Embryonic facial prominence (tissue), 1 donor: ENCODE data around the gene RIPPLY3.
A peak's percentile ranks its signal among the peaks of the same experiment; 100 is the strongest.
"Not testable (repeated sequence)": the region's sequence is repeated elsewhere in the genome, so short reads cannot be mapped to it uniquely, and the experiment has no call there.

Source experiments
- DNase-seq: peaks from one replicate; pipeline ENCODE4 v3.0.0-alpha.2; 2016; ENCODE audit errors: extremely low spot score

Gene RIPPLY3

GRCh38 chr21:36981049-36981391, 25.5 kb upstream of the RIPPLY3 start:
- DNase-seq, result no peak

DNA sequence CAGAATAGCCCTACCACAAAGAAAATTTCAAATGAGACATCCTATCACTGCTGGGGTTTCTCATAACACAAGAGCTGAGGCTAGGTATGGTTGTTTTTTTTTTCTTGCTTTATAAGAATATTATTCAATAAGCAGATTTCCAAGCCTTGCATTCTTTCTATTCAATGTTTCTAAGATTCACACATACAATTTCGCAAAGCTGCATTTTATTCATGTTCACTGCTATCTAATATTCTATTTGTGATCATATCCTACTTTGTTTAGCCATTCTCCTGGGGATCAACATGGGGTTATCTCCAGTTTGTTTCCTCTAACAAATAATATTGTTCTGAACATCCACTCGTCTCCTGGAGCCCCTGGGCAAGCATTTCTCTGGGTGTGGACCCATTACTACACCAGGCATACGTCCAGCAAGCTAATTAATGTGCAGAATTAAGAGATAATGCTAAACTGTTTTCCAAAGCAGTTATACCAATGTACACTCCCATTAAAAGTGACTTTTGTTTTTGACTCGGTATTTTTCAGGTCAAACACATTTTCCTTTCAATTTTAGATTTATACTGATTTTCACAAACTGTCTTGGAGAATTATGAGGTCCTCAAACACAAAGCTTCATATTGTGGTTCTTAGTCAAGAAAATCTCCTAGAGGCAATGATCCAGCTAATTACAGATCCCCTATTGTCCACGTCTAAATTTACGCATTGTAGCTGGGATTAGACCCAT, 24.4 kb upstream of the RIPPLY3 start:
- DNase-seq, result no peak

GRCh38 chr21:36985751-36986594, 20.5 kb upstream of the RIPPLY3 start:
- DNase-seq, result no peak

- no peak for DNase-seq
Measured at GRCh38 chr21:36987845-36988244, 18.7 kb upstream of the RIPPLY3 start.

DNA sequence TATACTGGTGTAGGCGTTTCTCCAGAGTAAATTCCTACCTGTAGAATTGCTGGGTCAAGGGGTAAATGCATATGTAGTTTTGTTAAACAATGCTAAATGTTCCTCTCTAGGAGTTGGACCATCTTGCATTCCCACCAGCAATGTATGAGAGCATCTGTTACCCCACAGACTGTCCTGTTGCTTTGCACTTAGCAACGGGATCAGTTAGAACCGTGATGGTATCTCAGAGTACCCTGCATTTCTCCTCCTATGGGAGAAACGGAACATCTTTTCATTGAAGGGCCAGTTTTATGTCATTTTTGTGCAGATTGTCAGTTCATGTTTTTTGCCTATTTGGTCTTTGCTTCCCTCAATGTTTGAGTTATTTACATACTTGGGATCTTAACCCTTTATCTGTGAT, 18.0 kb upstream of the RIPPLY3 start:
- DNase-seq, result no peak

GRCh38 chr21:36989199-36989698, 17.3 kb upstream of the RIPPLY3 start:
- not testable (repeated sequence) for DNase-seq

GRCh38 chr21:36989699-36990507, 16.6 kb upstream of the RIPPLY3 start:
- peak; percentile 73 for DNase-seq

DNA sequence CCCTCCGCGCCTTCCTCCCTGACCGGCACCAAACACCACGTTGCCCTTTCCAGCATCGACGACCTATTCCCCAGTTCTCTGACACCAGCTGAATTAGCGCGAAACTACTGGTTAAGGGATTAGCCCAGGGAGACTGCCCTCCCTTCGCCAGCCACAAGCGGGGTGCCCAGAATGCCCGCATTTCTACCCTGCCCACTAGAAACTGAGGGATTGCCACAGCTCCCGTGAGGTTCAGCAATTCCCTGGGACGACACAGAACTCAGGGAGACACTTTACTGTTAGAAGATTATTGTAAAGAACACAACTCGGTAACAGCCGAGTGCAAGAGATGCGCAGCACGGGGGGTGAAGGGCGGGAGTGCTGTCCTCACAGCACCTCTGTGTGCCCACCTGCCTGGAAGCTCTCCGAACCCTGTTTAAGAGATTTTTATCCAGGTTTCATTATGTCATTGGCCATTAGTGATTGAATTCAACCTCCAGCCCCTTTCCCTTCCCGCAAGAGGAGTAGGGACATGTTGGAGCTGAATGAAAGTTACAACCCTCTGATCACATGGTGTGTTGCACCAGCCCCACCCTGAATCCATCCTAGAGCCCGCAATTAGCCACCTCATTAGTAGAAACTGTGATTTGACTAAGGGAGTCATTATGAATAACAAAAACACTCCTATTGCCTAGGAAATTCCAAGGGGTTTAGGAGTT, 15.8 kb upstream of the RIPPLY3 start:
- no peak for DNase-seq

GRCh38 chr21:36992671-36993070, 13.8 kb upstream of the RIPPLY3 start:
- DNase-seq, result no peak

GRCh38 chr21:36994501-36995158, 11.9 kb upstream of the RIPPLY3 start:
- no peak for DNase-seq

- DNase-seq, result not testable (repeated sequence)
Measured at GRCh38 chr21:36995285-36995684, 11.2 kb upstream of the RIPPLY3 start.

- no peak for DNase-seq
Measured at GRCh38 chr21:36999131-36999898, 7.2 kb upstream of the RIPPLY3 start.

- DNase-seq, result no peak
Measured at GRCh38 chr21:37000381-37000780, 6.1 kb upstream of the RIPPLY3 start.

DNA sequence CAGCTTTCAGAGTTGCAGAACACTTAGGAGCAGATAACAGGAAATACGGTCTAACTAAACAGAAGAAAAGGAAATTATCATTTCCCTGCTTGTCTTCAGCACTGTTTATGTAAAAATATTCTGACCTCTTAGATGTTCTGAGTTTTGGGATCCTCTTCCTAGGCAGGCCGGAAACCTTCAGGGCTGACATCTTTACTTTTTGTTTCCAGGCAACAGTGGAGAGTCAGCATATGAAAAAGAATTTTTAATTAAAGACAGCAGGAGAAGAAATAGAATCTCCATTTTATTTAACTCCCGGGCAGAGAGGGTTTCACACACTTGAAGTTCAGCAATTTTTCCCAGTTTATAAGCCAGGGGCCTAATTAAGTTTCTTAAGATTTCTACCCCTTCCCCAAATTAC, 5.1 kb upstream of the RIPPLY3 start:
- no peak for DNase-seq

DNA sequence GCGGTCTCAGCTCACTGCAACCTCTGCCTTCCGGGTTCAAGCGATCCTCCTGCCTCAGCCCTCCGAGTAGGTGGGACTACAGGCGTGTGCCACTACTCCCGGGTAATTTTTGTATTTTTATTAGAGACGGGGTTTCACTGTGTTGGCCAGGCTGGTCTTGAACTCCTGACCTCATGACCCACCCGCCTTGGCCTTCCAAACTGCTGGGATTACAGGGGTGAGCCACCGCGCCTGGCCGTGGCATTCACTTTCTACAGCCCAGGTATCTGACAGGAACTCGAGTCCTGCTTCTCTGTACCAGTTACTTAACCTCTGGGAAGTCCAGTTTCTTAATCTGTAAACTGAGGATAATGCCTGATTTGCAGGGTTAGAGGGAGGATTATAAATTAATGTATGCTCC, 3.7 kb upstream of the RIPPLY3 start:
- not testable (repeated sequence) for DNase-seq

DNA sequence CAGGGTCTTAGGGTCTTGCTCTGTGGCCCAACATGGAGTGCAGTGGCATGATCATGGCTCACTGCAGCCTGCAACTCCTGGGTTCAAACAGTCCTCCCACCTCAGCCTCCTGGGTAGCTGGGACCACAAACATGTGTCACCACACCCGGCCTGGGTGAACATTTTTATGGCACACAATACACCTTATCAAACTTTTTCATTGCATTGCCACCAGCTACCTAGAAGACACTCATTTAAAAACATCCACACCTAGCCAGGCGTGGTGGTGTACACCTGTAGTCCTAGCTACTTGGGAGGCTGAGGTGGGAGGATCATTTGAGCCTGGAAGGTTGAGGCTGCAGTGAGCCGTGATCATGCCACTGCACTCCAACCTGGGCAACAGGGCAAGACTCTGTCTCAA, 2.6 kb upstream of the RIPPLY3 start:
- not testable (repeated sequence) for DNase-seq

DNA sequence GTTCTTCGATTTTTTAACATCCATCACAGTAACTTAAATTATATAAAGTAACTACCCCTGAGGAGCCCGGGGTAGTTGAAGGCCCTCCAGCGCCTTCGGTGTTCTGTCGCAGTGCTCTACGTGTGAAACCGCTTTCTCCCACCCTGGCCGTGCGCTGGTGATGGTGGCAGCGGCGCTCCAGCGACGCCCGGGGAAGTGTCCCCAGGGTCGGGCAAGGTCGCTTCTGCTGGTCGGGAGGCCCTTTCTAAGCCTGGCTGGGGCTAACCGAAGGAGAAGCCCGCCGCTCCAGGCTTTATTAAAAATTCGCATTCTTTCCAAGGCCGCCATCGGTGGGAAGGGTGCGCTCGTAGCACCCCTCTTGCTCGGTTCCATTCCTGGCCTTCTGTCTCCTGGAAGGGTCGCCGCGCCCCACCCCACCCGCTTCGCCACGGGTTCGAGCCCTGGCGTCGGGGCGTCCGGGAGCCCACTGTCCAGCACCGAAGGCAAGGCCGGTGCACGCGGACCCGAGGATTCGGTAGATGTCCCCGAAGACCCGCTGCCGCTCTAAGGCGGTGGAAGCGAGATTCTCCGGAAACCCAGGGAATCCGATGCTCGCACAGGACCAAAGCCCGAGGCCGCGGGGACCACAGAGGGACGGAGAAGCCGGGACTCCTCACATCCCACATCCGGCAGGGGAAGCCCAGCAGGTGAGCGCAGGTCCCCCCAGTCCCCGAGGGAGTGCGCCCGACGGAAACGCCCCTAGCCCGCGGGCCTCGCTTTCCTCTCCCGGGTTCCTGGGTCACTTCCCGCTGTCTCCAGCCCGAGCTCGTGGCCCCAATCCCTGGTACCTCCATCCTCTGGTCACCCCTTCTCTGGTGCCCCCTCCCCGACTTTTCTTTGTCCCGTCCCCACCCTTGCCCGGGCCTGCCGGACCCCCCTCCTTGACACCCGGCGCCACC, 685 bp upstream of the RIPPLY3 start:
- DNase-seq, result no peak

- no peak for DNase-seq
Measured at GRCh38 chr21:37008724-37009123, 2.2 kb downstream of the RIPPLY3 start.

DNA sequence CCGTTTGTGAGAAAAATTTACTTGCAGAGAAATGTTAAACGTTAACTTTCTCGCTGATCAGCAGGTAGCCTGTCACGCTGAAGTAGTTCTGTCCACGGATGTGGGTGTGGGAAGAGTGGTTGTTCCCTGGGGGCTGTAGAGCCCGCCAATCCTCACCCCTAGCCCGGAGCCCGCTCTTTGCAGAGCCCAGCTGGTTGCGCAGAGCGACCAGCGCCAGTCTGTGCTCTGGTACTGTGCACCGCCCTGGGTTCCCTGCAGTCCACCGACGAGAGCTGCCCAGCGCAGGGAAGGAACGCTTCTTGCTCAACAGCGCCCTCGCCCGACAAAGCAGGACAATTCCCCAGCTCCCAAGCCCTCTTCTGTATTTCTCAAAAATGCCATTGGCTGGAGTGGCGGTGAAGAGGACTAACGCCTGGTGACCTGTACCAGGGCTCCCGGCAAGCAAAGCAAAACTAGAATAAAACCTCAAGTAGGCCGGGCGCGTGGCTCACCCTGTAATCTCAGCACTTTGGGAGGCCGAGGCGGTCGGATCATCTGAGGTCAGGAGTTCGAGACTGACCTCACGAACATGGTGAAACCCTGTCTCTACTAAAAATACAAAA, 3.3 kb downstream of the RIPPLY3 start:
- no peak for DNase-seq
